Esophagus mucosa (tissue), 1 donor: ENCODE measurements around the gene EPHB6. TPM values are rescaled to one million over a fixed set of nuclear protein-coding genes. Genes with fewer than 3 reads are reported as not detected.

Source experiments
- total RNA-seq: library from RNA; stranded (reverse); gene quantifications from one replicate; pipeline ENCODE4 v1.2.4, GENCODE V29; 2023
- donor health status: DM: yes; HTN: yes; CAD: no.

The EPHB6 gene
- total RNA-seq, 1 donor from 2014 or later, result 18.1 TPM

Other genes starting within 250 kb of the EPHB6 start
- not detected for gene PRSS1, start 105.6 kb upstream of the EPHB6 start, total RNA-seq
- gene PRSS2, start 84.1 kb upstream of the EPHB6 start, total RNA-seq, result not detected
- gene TRPV6, start 30.7 kb downstream of the EPHB6 start, total RNA-seq, result 0.68 TPM
- not detected for gene TRPV5, start 78.7 kb downstream of the EPHB6 start, total RNA-seq
- gene LLCFC1, start 84.4 kb downstream of the EPHB6 start, total RNA-seq, result not detected
- gene KEL, start 107.3 kb downstream of the EPHB6 start, total RNA-seq, result 0.32 TPM
- gene OR9A2, start 172.1 kb downstream of the EPHB6 start, total RNA-seq, result not detected
- gene OR6V1, start 197.3 kb downstream of the EPHB6 start, total RNA-seq, result not detected